Naive B cell (primary cell): ENCODE data around the gene UBE2K. TPM values are rescaled to one million over a fixed set of nuclear protein-coding genes. Genes with fewer than 3 reads are reported as not detected.
A peak's percentile ranks its signal among the peaks of the same experiment; 100 is the strongest.
"Not testable (repeated sequence)": the region's sequence is repeated elsewhere in the genome, so short reads cannot be mapped to it uniquely, and the experiment has no call there.

Experiments
- ATAC-seq, 2 donors: fragments of 150-1000 bp; cut with Tn5 transposase; 2 replicates each; pipeline ENCODE4 v1.10.0; 2021; ENCODE audit warnings: low read depth in 2 of 2, mild to moderate bottlenecking in 2 of 2, moderate library complexity in 2 of 2
- DNase-seq: peaks from one replicate; pipeline ENCODE4 v3.0.0; 2022
- H3K27ac Mint-ChIP-seq, 6 donors: one replicate each; pipeline ENCODE4 v1.8.0; 2020 to 2022; ENCODE audit warnings: mild to moderate bottlenecking in 6 of 6, mixed read lengths in 6 of 6, moderate library complexity in 5 of 6, inconsistent platforms in 2 of 6
- H3K27me3 Mint-ChIP-seq, 3 donors: one replicate each; pipeline ENCODE4 v1.8.0; 2021 to 2022; ENCODE audit warnings: mixed read lengths in 3 of 3, mild to moderate bottlenecking in 1 of 3
- H3K36me3 Mint-ChIP-seq, 2 donors: one replicate each; pipeline ENCODE4 v1.8.0; 2020 to 2022; ENCODE audit warnings: mixed read lengths in 2 of 2, inconsistent platforms in 1 of 2, mild to moderate bottlenecking in 1 of 2
- H3K4me1 Mint-ChIP-seq, 3 donors: one replicate each; pipeline ENCODE4 v1.8.0; 2020 to 2022; ENCODE audit warnings: mixed read lengths in 3 of 3, inconsistent platforms in 1 of 3, mild to moderate bottlenecking in 1 of 3, moderate library complexity in 1 of 3
- H3K4me3 Mint-ChIP-seq, 8 donors: one replicate each; pipeline ENCODE4 v1.8.0; 2020 to 2022; ENCODE audit warnings: mild to moderate bottlenecking in 8 of 8, mixed read lengths in 8 of 8, moderate library complexity in 8 of 8, inconsistent platforms in 2 of 8
- H3K9me3 Mint-ChIP-seq, 7 donors: one replicate each; pipeline ENCODE4 v1.8.0; 2020 to 2022; ENCODE audit warnings: mixed read lengths in 7 of 7, mild to moderate bottlenecking in 5 of 7, inconsistent platforms in 2 of 7, moderate library complexity in 1 of 7
- polyA plus RNA-seq, 6 donors: library from polyadenylated mRNA; unstranded; fragments of 300-500 nt; fragmentation: Illumina TruSeq; gene quantifications; one replicate each; pipeline ENCODE4 v1.2.3, GENCODE V29; 2021; ENCODE audit warnings: low read depth in 6 of 6

Gene UBE2K
- polyA plus RNA-seq, 6 donors from 2014 or later: 60.0 to 81.2 (median 69.2) TPM

- H3K36me3 Mint-ChIP-seq: peaks cover 0 to 7% of the 10 kb centered on the region in 2 donors
- ATAC-seq (no peak), DNase-seq (no peak)
- no peaks in the 10 kb centered on the region for H3K27me3 Mint-ChIP-seq
- peaks cover 26 to 65% (median 44%) of the 10 kb centered on the region in 3 donors for H3K4me1 Mint-ChIP-seq
- no peaks in the 10 kb centered on the region for H3K9me3 Mint-ChIP-seq
- H3K4me3 Mint-ChIP-seq: no peak overlapping the region
- peak overlapping the region in 2 of 6 donors; percentile 47 to 72 for H3K27ac Mint-ChIP-seq
These were observed 4.8 kb downstream of the UBE2K start for GRCh38 chr4:39702716-39703115.

DNA sequence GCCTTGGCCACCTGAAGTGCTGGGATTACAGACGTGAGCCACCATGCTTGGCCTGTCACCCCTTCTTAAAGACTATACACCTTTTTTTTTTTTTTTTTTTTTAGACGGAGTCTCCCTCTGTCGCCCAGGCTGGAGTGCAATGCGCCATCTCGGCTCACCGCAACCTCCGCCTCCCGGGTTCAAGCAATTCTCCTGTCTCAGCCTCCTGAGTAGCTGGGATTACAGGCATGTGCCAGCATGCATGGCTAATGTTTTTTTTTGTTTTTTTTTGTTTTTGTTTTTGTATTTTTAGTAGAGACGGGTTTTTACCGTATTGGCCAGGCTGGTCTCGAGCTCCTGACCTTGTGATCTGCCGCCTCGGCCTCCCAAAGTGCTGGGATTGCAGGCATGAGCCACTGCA lies 6.9 kb downstream of the UBE2K start:
- not testable (repeated sequence) for H3K9me3 Mint-ChIP-seq, H3K36me3 Mint-ChIP-seq, H3K4me3 Mint-ChIP-seq, ATAC-seq, DNase-seq, H3K27me3 Mint-ChIP-seq
- Mint-ChIP-seq H3K4me1 (peaks cover 15 to 68% (median 41%) of the 10 kb centered on the region in 3 donors), H3K27ac (peak overlapping the region in 1 of 6 donors; percentile 92)

DNA sequence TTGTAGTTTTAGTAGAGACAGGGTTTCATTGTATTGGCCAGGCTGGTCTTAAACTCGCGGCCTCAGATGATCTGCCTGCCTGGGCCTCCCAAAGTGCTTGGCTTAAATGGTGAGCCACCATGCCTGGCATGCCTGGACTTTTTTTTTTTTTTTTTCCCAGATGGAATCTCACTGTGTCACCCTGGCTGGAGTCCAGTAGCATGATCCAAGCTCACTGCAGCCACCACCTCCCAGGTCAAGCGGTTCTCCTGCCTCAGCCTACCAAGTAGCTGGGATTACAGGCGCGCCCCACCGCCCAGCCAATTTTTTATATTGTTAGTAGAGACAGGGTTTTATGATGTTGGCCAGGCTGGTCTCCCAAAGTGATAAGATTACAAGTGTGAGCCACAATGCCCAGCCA lies 8.4 kb downstream of the UBE2K start:
- Mint-ChIP-seq H3K4me1 (peaks cover 10 to 68% (median 37%) of the 10 kb centered on the region in 3 donors), H3K36me3 (no peaks in the 10 kb centered on the region), H3K4me3 (peak overlapping the region in 1 of 8 donors; percentile 20), H3K9me3 (no peaks in the 10 kb centered on the region), H3K27me3 (no peaks in the 10 kb centered on the region), H3K27ac (peak overlapping the region in 4 of 6 donors; percentile 32 to 74 (median 46))
- no peak for ATAC-seq
- no peak for DNase-seq

- Mint-ChIP-seq H3K27ac (peak overlapping the region; percentile 32 to 77 (median 56)), H3K27me3 (no peaks in the 10 kb centered on the region), H3K36me3 (no peaks in the 10 kb centered on the region), H3K4me3 (no peak overlapping the region), H3K9me3 (no peaks in the 10 kb centered on the region), H3K4me1 (peaks cover 10 to 69% (median 37%) of the 10 kb centered on the region in 3 donors)
- DNase-seq: no peak
- no peak for ATAC-seq
These were observed 9.0 kb downstream of the UBE2K start for GRCh38 chr4:39706741-39707511.

DNA sequence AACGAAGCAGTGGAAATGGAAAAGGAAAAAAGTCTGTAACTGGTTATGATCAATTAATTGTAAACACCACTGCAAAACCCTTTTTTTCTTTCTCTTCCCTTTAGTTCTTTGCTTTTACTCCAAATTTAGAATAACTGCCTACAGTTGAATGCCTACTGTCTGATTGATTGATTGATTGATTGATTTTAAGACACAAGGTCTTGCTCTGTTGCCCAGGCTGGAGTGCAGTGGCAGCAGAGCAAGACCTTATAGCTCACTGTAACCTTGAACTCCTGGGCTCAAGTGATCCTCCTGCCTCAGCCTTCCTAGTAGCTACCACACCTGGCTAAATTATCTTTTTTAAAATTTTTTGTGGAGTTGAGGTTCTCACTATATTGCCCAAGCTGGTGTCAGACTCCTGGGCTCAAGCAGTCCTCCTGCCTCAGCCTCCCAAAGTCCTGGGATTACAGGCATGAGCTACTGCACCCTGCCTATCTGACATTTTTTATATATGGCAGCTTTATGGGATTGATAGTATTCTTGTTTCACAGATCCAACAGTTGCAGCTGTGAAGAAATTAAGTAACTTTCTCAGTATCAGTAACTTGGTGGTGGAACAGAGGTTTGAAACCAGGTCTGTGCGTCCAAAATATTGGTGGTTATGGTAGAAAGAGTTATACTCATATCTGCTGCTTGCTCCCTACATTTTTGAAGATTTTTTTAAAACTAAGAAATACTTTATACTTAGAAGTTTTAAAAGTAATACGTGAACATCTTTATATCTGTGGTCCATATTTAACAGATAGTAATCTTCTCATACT lies 12.4 kb downstream of the UBE2K start:
- no peaks in the 10 kb centered on the region for H3K27me3 Mint-ChIP-seq
- peak overlapping the region; percentile 59 to 90 (median 76) for H3K27ac Mint-ChIP-seq
- DNase-seq: no peak
- no peak overlapping the region for H3K4me3 Mint-ChIP-seq
- peaks cover 17 to 87% (median 49%) of the 10 kb centered on the region in 3 donors for H3K4me1 Mint-ChIP-seq
- H3K9me3 Mint-ChIP-seq: no peaks in the 10 kb centered on the region
- no peak for ATAC-seq
- no peaks in the 10 kb centered on the region for H3K36me3 Mint-ChIP-seq

GRCh38 chr4:39712819-39713607 lies 15.1 kb downstream of the UBE2K start:
- Mint-ChIP-seq H3K9me3 (no peaks in the 10 kb centered on the region), H3K27me3 (no peaks in the 10 kb centered on the region), H3K36me3 (peaks cover 0 to 7% of the 10 kb centered on the region in 2 donors), H3K4me1 (peaks cover 16 to 84% (median 52%) of the 10 kb centered on the region in 3 donors), H3K27ac (peak overlapping the region in 3 of 6 donors; percentile 23 to 90 (median 74)), H3K4me3 (peak overlapping the region in 5 of 8 donors; percentile 5 to 87 (median 66))
- no peak for DNase-seq
- no peak for ATAC-seq

DNA sequence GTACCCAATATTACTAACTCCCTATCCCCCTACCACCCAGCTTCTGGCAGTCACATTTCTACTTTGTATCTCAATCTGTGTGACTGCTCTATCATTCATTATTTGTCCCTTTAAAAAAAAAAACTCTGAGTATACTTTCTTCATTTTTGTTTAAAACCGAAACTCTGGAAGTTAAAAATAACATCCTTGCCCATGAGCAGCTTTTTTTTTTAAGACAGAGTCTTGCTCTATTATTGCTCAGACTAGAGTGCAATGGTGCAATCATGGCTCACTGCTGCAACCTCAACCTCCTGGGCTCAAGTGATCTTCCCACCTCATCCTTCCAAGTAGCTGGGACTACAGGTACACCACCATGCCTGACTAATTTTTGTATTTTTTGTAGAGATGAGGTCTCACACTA lies 15.8 kb downstream of the UBE2K start:
- Mint-ChIP-seq H3K4me3 (peak overlapping the region in 7 of 8 donors; percentile 29 to 87 (median 60)), H3K27ac (peak overlapping the region in 4 of 6 donors; percentile 23 to 93 (median 79)), H3K4me1 (peaks cover 13 to 78% (median 47%) of the 10 kb centered on the region in 3 donors), H3K36me3 (peaks cover under 1 to 8% of the 10 kb centered on the region in 2 donors), H3K27me3 (no peaks in the 10 kb centered on the region), H3K9me3 (no peaks in the 10 kb centered on the region)
- DNase-seq (no peak), ATAC-seq (no peak)

DNA sequence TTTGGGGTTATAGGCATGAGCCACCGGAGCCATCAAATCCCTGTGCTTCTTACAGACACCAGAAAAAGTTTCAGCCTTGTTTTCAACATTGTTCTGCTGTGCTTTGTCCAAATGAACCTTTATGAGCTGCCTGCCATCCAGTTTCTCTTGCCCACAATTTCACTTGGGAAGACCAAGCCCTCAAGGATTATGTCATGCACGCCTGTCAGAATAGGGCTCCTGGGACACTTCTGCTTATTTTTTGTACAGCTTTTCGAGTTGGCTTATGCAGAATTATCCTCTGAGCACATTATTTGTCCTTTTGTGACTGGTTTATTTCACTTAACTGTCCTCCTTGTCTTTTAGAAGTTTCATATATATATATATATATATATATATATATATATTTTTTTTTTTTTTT lies 16.2 kb downstream of the UBE2K start:
- peaks cover 15 to 76% (median 48%) of the 10 kb centered on the region in 3 donors for H3K4me1 Mint-ChIP-seq
- DNase-seq: no peak
- H3K9me3 Mint-ChIP-seq: no peaks in the 10 kb centered on the region
- H3K27ac Mint-ChIP-seq: peak overlapping the region in 3 of 6 donors; percentile 68 to 93 (median 90)
- peak overlapping the region in 6 of 8 donors; percentile 38 to 87 (median 63) for H3K4me3 Mint-ChIP-seq
- no peaks in the 10 kb centered on the region for H3K27me3 Mint-ChIP-seq
- peaks cover 5 to 8% of the 10 kb centered on the region in 2 donors for H3K36me3 Mint-ChIP-seq
- ATAC-seq: no peak

- DNase-seq (no peak), ATAC-seq (no peak)
- Mint-ChIP-seq H3K9me3 (no peaks in the 10 kb centered on the region), H3K27ac (peak overlapping the region in 5 of 6 donors; percentile 36 to 92 (median 90)), H3K4me3 (peak overlapping the region in 3 of 8 donors; percentile 5 to 64 (median 62)), H3K36me3 (peaks cover 7 to 8% of the 10 kb centered on the region in 2 donors), H3K27me3 (no peaks in the 10 kb centered on the region), H3K4me1 (peaks cover 27 to 79% (median 51%) of the 10 kb centered on the region in 3 donors)
These were observed 17.9 kb downstream of the UBE2K start for GRCh38 chr4:39715788-39716187.

GRCh38 chr4:39716356-39716755 lies 18.4 kb downstream of the UBE2K start:
- H3K27ac Mint-ChIP-seq: peak overlapping the region in 2 of 6 donors; percentile 36 to 54
- H3K9me3 Mint-ChIP-seq: no peaks in the 10 kb centered on the region
- no peaks in the 10 kb centered on the region for H3K27me3 Mint-ChIP-seq
- peaks cover 7 to 8% of the 10 kb centered on the region in 2 donors for H3K36me3 Mint-ChIP-seq
- peaks cover 32 to 80% (median 57%) of the 10 kb centered on the region in 3 donors for H3K4me1 Mint-ChIP-seq
- DNase-seq (no peak), ATAC-seq (no peak)
- H3K4me3 Mint-ChIP-seq: peak overlapping the region in 1 of 8 donors; percentile 5

DNA sequence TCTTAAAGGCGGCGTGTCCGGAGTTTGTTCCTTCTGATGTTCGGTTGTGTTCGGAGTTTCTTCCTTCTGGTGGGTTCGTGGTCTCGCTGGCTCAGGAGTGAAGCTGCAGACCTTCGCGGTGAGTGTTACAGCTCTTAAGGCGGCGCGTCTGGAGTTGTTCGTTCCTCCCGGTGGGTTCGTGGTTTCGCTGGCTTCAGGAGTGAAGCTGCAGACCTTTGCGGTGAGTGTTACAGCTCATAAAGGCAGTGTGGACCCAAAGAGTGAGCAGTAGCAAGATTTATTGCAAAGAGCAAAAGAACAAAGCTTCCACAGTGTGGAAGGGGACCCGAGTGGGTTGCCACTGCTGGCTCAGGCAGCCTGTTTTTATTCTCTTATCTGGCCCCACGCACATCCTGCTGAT lies 19.8 kb downstream of the UBE2K start:
- H3K27me3 Mint-ChIP-seq, ATAC-seq, H3K9me3 Mint-ChIP-seq, DNase-seq, H3K36me3 Mint-ChIP-seq: not testable (repeated sequence)
- Mint-ChIP-seq H3K4me1 (peaks cover 32 to 75% (median 65%) of the 10 kb centered on the region in 3 donors), H3K27ac (peak overlapping the region in 4 of 6 donors; percentile 31 to 74 (median 40)), H3K4me3 (peak overlapping the region in 5 of 8 donors; percentile 16 to 40 (median 28))

- H3K4me1 Mint-ChIP-seq: peaks cover 32 to 66% (median 61%) of the 10 kb centered on the region in 3 donors
- ATAC-seq: no peak
- no peaks in the 10 kb centered on the region for H3K9me3 Mint-ChIP-seq
- peak overlapping the region in 1 of 8 donors; percentile 7 for H3K4me3 Mint-ChIP-seq
- DNase-seq: no peak
- H3K36me3 Mint-ChIP-seq: peaks cover 7 to 8% of the 10 kb centered on the region in 2 donors
- no peaks in the 10 kb centered on the region for H3K27me3 Mint-ChIP-seq
- peak overlapping the region in 4 of 6 donors; percentile 6 to 62 (median 38) for H3K27ac Mint-ChIP-seq
These were observed 20.7 kb downstream of the UBE2K start for GRCh38 chr4:39718366-39719323.
